ENCODE measurements around the gene TMA7B.

GRCh38 chr22:40001800-40002577 is 41.8 kb downstream of the TMA7B start:
- TF ChIP-seq RFX5 (IDR thresholded peaks at IDR 0.05; ENCODE audit: low read length) (no peak), TEAD4 (IDR thresholded peaks at IDR 0.05; ENCODE audit: borderline replicate concordance, insufficient read depth) (no peak), POLR2AphosphoS5 (IDR thresholded peaks at IDR 0.05; ENCODE audit: low read depth, low read length) (no peak), YY1 (IDR thresholded peaks at IDR 0.05; ENCODE audit: low read depth) (no peak), CTCF (IDR thresholded peaks at IDR 0.05) (no peak), RAD21 (IDR thresholded peaks at IDR 0.05; ENCODE audit: low read length) (no peak), CHD2 (IDR thresholded peaks at IDR 0.05; ENCODE audit: low read length, partially characterized antibody) (no peak), EP300 (IDR thresholded peaks at IDR 0.05; ENCODE audit: borderline replicate concordance in 1 of 2, low read depth in 1 of 2, low read length in 1 of 2) (no peak), TAF1 (IDR thresholded peaks at IDR 0.05; ENCODE audit: borderline replicate concordance, low read depth, low read length) (no peak), MEF2A (IDR thresholded peaks at IDR 0.05; ENCODE audit: borderline replicate concordance, low read depth) (no peak), GABPA (IDR thresholded peaks at IDR 0.05; ENCODE audit: low read depth) (no peak)
